ENCODE data around the gene TRABD2B.

The TRABD2B gene

GRCh38 chr1:48006264-48006663, 9.1 kb upstream of the TRABD2B start:
- no peak for DNase-seq (ENCODE audit: insufficient read length, low spot score)
- no peak for FAIRE-seq
- TF ChIP-seq POLR2A (IDR thresholded peaks at IDR 0.05; ENCODE audit: low read depth, low read length): no peak

GRCh38 chr1:48005253-48006117, 8.3 kb upstream of the TRABD2B start:
- DNase-seq (ENCODE audit: insufficient read length, low spot score) (no peak), FAIRE-seq (no peak)
- TF ChIP-seq POLR2A (IDR thresholded peaks at IDR 0.05; ENCODE audit: low read depth, low read length): no peak

GRCh38 chr1:48003741-48004531, 6.8 kb upstream of the TRABD2B start:
- no peak for TF ChIP-seq POLR2A (IDR thresholded peaks at IDR 0.05; ENCODE audit: low read depth, low read length)
- no peak for FAIRE-seq
- DNase-seq (ENCODE audit: insufficient read length, low spot score): no peak

GRCh38 chr1:48002142-48002541, 5.0 kb upstream of the TRABD2B start:
- FAIRE-seq (no peak), DNase-seq (ENCODE audit: insufficient read length, low spot score) (no peak)
- TF ChIP-seq POLR2A (IDR thresholded peaks at IDR 0.05; ENCODE audit: low read depth, low read length): no peak

GRCh38 chr1:48001696-48002095, 4.5 kb upstream of the TRABD2B start:
- FAIRE-seq (no peak), DNase-seq (ENCODE audit: insufficient read length, low spot score) (no peak)
- TF ChIP-seq POLR2A (IDR thresholded peaks at IDR 0.05; ENCODE audit: low read depth, low read length): no peak

- FAIRE-seq: no peak
- TF ChIP-seq POLR2A (IDR thresholded peaks at IDR 0.05; ENCODE audit: low read depth, low read length): no peak
- no peak for DNase-seq (ENCODE audit: insufficient read length, low spot score)
Observed at GRCh38 chr1:48000883-48001282, 3.7 kb upstream of the TRABD2B start.

- DNase-seq (ENCODE audit: insufficient read length, low spot score) (no peak), FAIRE-seq (no peak)
- TF ChIP-seq POLR2A (IDR thresholded peaks at IDR 0.05; ENCODE audit: low read depth, low read length): no peak
Observed at GRCh38 chr1:47999097-47999496, 1.9 kb upstream of the TRABD2B start.

- DNase-seq (ENCODE audit: insufficient read length, low spot score) (no peak), FAIRE-seq (no peak)
- TF ChIP-seq POLR2A (IDR thresholded peaks at IDR 0.05; ENCODE audit: low read depth, low read length): no peak
Observed at GRCh38 chr1:47998396-47998990, 1.3 kb upstream of the TRABD2B start.

- DNase-seq (ENCODE audit: insufficient read length, low spot score) (no peak), FAIRE-seq (no peak)
- TF ChIP-seq POLR2A (IDR thresholded peaks at IDR 0.05; ENCODE audit: low read depth, low read length): no peak
Observed at GRCh38 chr1:47996406-47997226, 569 bp downstream of the TRABD2B start.

GRCh38 chr1:47996060-47996405, 1.2 kb downstream of the TRABD2B start:
- FAIRE-seq (no peak), DNase-seq (ENCODE audit: insufficient read length, low spot score) (no peak)
- no peak for TF ChIP-seq POLR2A (IDR thresholded peaks at IDR 0.05; ENCODE audit: low read depth, low read length)

GRCh38 chr1:47995306-47996050, 1.7 kb downstream of the TRABD2B start:
- FAIRE-seq (no peak), DNase-seq (ENCODE audit: insufficient read length, low spot score) (no peak)
- TF ChIP-seq POLR2A (IDR thresholded peaks at IDR 0.05; ENCODE audit: low read depth, low read length): no peak

GRCh38 chr1:47993881-47994625, 3.1 kb downstream of the TRABD2B start:
- no peak for FAIRE-seq
- no peak for TF ChIP-seq POLR2A (IDR thresholded peaks at IDR 0.05; ENCODE audit: low read depth, low read length)
- DNase-seq (ENCODE audit: insufficient read length, low spot score): no peak

Measured in H54 (cell line).